Endothelial cell of umbilical vein (primary cell): Measurements from ENCODE around the gene ZNF331. TPM values are rescaled to one million over a fixed set of nuclear protein-coding genes. Genes with fewer than 3 reads are reported as not detected.
"Not testable (repeated sequence)": the region's sequence is repeated elsewhere in the genome, so short reads cannot be mapped to it uniquely, and the experiment has no call there.

Source experiments
- BruUV-seq: library from RNA; stranded (reverse); fragments of 400-500 nt; replicated peaks from 2 replicates; lab custom pipeline; 2021; lab: Mats Ljungman, UMichigan
- CTCF ChIA-PET: fragments of 300-600, 350-600 bp; sonication (Branson Sonifier 250); formaldehyde crosslinking; loops from one replicate; lab custom pipeline; 2021; ENCODE audit warnings: antibody characterized with exemption, inconsistent platforms; lab: Charles Lee
- POLR2A ChIA-PET: fragments of 300-600, 350-600 bp; sonication (Branson Sonifier 250); formaldehyde crosslinking; loops from one replicate; lab custom pipeline; 2021; ENCODE audit warnings: antibody characterized with exemption, inconsistent platforms; lab: Charles Lee
- DNase-seq: peaks from one replicate; pipeline ENCODE4 v3.0.0-alpha.2; 2011; ENCODE audit warnings: low read depth, low spot score
- FAIRE-seq: peaks from 2 replicates; lab custom pipeline; 2011; peaks lifted over from hg19 to GRCh38; lab: Jason Lieb, UNC
- H2AFZ ChIP-seq: 2 replicates; pipeline ENCODE4 v1.6.0; 2012; ENCODE audit warnings: low read depth, low read length, control low read depth, inconsistent platforms
- H3K27ac ChIP-seq: 2 replicates; pipeline ENCODE4 v1.5.1; 2011; ENCODE audit warnings: low read depth, mild to moderate bottlenecking, control low read depth, low read length, moderate library complexity; ENCODE audit not compliant: insufficient read depth
- H3K27me3 ChIP-seq, 2 experiments: 2 replicates each; pipeline versions ENCODE4 v1.6.0 to v1.6.1; 2011; ENCODE audit warnings: low read length in 2 of 2, mixed read lengths in 1 of 2; ENCODE audit not compliant: control insufficient read depth in 2 of 2, insufficient read depth in 2 of 2
- H3K36me3 ChIP-seq, 2 experiments: 2 replicates in 1 of 2; 3 replicates in 1 of 2; pipeline ENCODE4 v1.5.1; 2011; ENCODE audit warnings: low read length in 2 of 2, mild to moderate bottlenecking in 1 of 2, moderate library complexity in 1 of 2; ENCODE audit not compliant: control insufficient read depth in 2 of 2, insufficient read depth in 2 of 2; ENCODE audit errors: extremely low read depth in 1 of 2
- H3K4me1 ChIP-seq: 3 replicates; pipeline ENCODE4 v1.5.1; 2011; ENCODE audit warnings: mild to moderate bottlenecking, low read length; ENCODE audit not compliant: control insufficient read depth, insufficient read depth; ENCODE audit errors: extremely low read depth
- H3K4me2 ChIP-seq: 2 replicates; pipeline ENCODE4 v1.6.1; 2011; ENCODE audit warnings: low read length, control low read depth, mixed read lengths; ENCODE audit not compliant: insufficient read depth
- H3K4me3 ChIP-seq, 3 experiments: fragments of 200-600 bp in 1 of 3; sonication (generic), shearing (Covaris generic) in 1 of 3; replicated peaks in 1 of 3; 2 replicates each; pipeline ENCODE4 v1.5.1; 2011 to 2016; ENCODE audit warnings: control low read depth in 3 of 3, low read length in 3 of 3, mild to moderate bottlenecking in 2 of 3, inconsistent platforms in 1 of 3, low read depth in 1 of 3, moderate library complexity in 1 of 3; ENCODE audit not compliant: insufficient read depth in 1 of 3
- H3K79me2 ChIP-seq: 2 replicates; pipeline ENCODE4 v1.6.0; 2012; ENCODE audit warnings: low read length, inconsistent platforms; ENCODE audit not compliant: control insufficient read depth, insufficient read depth
- H3K9ac ChIP-seq: replicated peaks from 2 replicates; pipeline ENCODE3; 2011; ENCODE audit warnings: low read length, control low read depth; ENCODE audit not compliant: insufficient read depth; ENCODE audit errors: extremely low read depth
- H3K9me1 ChIP-seq: replicated peaks from 3 replicates; pipeline ENCODE4 v1.6.0; 2011; ENCODE audit warnings: mild to moderate bottlenecking, low read length; ENCODE audit not compliant: control insufficient read depth, insufficient read depth; ENCODE audit errors: extremely low read depth
- H3K9me3 ChIP-seq: replicated peaks from 2 replicates; pipeline ENCODE4 v1.5.1; 2012; ENCODE audit warnings: low read length, inconsistent platforms; ENCODE audit not compliant: control insufficient read depth, insufficient read depth
- H4K20me1 ChIP-seq: replicated peaks from 2 replicates; pipeline ENCODE3; 2011; ENCODE audit warnings: mild to moderate bottlenecking, low read length; ENCODE audit not compliant: control insufficient read depth, insufficient read depth; ENCODE audit errors: extremely low read depth
- EZH2 ChIP-seq: IDR thresholded peaks from 2 replicates; pipeline ENCODE4 v1.6.1; 2012; ENCODE audit warnings: borderline replicate concordance, low read depth, mild to moderate bottlenecking, moderate library complexity, low read length, inconsistent platforms; ENCODE audit not compliant: severe bottlenecking
- FOS ChIP-seq: IDR thresholded peaks from 2 replicates; pipeline ENCODE4 v1.6.1; 2011; ENCODE audit warnings: mild to moderate bottlenecking, low read length, moderate library complexity, borderline replicate concordance; ENCODE audit not compliant: insufficient read depth
- GATA2 ChIP-seq: IDR thresholded peaks from 2 replicates; pipeline ENCODE4 v1.7.0; 2011; ENCODE audit warnings: low read depth, mild to moderate bottlenecking, moderate library complexity, mixed read lengths, low read length; ENCODE audit not compliant: insufficient read length, insufficient read depth
- JUN ChIP-seq: IDR thresholded peaks from 2 replicates; pipeline ENCODE4 v1.6.1; 2011; ENCODE audit warnings: borderline replicate concordance, low read depth; ENCODE audit not compliant: insufficient read length, insufficient read depth
- MYC ChIP-seq: IDR thresholded peaks from one replicate; pipeline ENCODE4 v1.6.1; 2011; ENCODE audit warnings: mild to moderate bottlenecking, low read depth, low read length
- POLR2A ChIP-seq: IDR thresholded peaks from 2 replicates; pipeline ENCODE4 v1.6.1; 2012; ENCODE audit warnings: low read depth, mild to moderate bottlenecking, control low read depth, low read length
- POLR2AphosphoS5 ChIP-seq: IDR thresholded peaks from 2 replicates; pipeline ENCODE4 v1.6.1; 2012; ENCODE audit warnings: low read depth, mild to moderate bottlenecking, control low read depth, low read length, moderate library complexity; ENCODE audit not compliant: insufficient read depth
- dilution Hi-C: fragments of 300-500 bp; cut with MboI; formaldehyde crosslinking; loops from one replicate; pipeline ENCODE4 v1.15.0; 2019; ENCODE audit warnings: low sequenced_read_pairs; ENCODE audit not compliant: extremely low pct_ligation_motif_present
- intact Hi-C: fragments of 100-400 bp; cut with micrococcal nuclease; formaldehyde crosslinking; loops from one replicate; pipeline ENCODE4 v1.10.0; 2022
- polyA plus RNA-seq, 4 experiments: library from polyadenylated mRNA; depleted of rRNA in 3 of 4; stranded (reverse) in 3 of 4; unstranded in 1 of 4; fragments of >200 nt; gene quantifications; 2 replicates each; pipeline versions ENCODE4 v1.2.1 to v1.2.3, GENCODE V29; 2011 to 2012; ENCODE audit warnings: missing spikeins in 1 of 4
- total RNA-seq: library from RNA; stranded (reverse); gene quantifications from 2 replicates; pipeline ENCODE4 v1.2.3, GENCODE V29; 2021
- TF ChIP-seq, protein P1 (sequence below): IDR thresholded peaks from 2 replicates; pipeline ENCODE4 v1.6.1; 2011; ENCODE audit not compliant: insufficient read depth, insufficient read length
- TF ChIP-seq, protein P2 (sequence below), 2 donors: IDR thresholded peaks; 1 replicate in 1 of 2; 2 replicates in 1 of 2; pipeline ENCODE4 v1.5.1; 2011; ENCODE audit warnings: low read length in 2 of 2, mild to moderate bottlenecking in 2 of 2, moderate library complexity in 2 of 2, control low read depth in 1 of 2, inconsistent platforms in 1 of 2, low read depth in 1 of 2; ENCODE audit not compliant: insufficient read depth in 1 of 2; ENCODE audit errors: extremely low read depth in 1 of 2

The ZNF331 gene
- total and polyA plus RNA-seq, 2 donors (not counting 3 experiments of a cell fraction or from before 2014, with no cell fraction given): 6.2 to 11.2 TPM

DNA sequence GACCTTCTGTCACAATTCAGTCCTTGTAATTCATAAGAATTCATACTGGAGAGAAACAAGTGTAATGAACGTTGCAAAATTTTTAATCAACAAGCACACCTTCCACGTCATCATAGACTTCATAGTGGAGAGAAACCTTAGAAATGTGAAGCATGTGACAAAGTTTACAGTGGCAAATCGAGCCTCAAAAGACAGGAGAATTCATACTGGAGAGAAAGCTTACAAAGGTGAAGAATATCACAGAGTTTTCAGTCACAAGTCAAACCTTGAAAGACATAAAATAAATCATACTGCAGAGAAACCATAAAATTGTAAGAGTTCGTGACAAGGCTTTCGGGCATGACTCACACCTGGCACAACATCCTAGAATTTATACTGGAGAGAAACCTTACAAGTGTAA is 45.8 kb upstream of the ZNF331 start:
- Histone ChIP-seq H3K9me3 (no peaks in the 10 kb centered on the region), H3K36me3 (peaks cover 0 to 6% of the 10 kb centered on the region in 2 experiments), H3K9ac (no peak overlapping the region), H2AFZ (no peak overlapping the region), H3K27ac (no peak overlapping the region), H3K4me2 (no peak overlapping the region), H4K20me1 (no peaks in the 10 kb centered on the region), H3K79me2 (no peaks in the 10 kb centered on the region), H3K4me1 (no peaks in the 10 kb centered on the region), H3K9me1 (no peaks in the 10 kb centered on the region), H3K27me3 (no peaks in the 10 kb centered on the region), H3K4me3 (no peak overlapping the region)
- dilution Hi-C loops (no loop called here), intact Hi-C loops (no loop called here)
- FAIRE-seq: no peak
- ChIA-PET POLR2A (no interaction called here), CTCF (no interaction called here)
- no peak for DNase-seq
- no TSS peak for BruUV-seq
- TF ChIP-seq EZH2: no peak
- TF ChIP-seq JUN: no peak
- TF ChIP-seq, protein P1, sequence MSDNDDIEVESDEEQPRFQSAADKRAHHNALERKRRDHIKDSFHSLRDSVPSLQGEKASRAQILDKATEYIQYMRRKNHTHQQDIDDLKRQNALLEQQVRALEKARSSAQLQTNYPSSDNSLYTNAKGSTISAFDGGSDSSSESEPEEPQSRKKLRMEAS: no peak
- TF ChIP-seq POLR2AphosphoS5: no peak
- TF ChIP-seq, protein P2, sequence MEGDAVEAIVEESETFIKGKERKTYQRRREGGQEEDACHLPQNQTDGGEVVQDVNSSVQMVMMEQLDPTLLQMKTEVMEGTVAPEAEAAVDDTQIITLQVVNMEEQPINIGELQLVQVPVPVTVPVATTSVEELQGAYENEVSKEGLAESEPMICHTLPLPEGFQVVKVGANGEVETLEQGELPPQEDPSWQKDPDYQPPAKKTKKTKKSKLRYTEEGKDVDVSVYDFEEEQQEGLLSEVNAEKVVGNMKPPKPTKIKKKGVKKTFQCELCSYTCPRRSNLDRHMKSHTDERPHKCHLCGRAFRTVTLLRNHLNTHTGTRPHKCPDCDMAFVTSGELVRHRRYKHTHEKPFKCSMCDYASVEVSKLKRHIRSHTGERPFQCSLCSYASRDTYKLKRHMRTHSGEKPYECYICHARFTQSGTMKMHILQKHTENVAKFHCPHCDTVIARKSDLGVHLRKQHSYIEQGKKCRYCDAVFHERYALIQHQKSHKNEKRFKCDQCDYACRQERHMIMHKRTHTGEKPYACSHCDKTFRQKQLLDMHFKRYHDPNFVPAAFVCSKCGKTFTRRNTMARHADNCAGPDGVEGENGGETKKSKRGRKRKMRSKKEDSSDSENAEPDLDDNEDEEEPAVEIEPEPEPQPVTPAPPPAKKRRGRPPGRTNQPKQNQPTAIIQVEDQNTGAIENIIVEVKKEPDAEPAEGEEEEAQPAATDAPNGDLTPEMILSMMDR (IDR thresholded peaks at IDR 0.05; ENCODE audit: extremely low read depth in 1 of 2, insufficient read depth in 1 of 2, low read depth in 1 of 2, low read length in 2 of 2): no peak
- no peak for TF ChIP-seq POLR2A
- no peak for TF ChIP-seq FOS
- TF ChIP-seq GATA2: no peak
- TF ChIP-seq MYC: no peak

DNA sequence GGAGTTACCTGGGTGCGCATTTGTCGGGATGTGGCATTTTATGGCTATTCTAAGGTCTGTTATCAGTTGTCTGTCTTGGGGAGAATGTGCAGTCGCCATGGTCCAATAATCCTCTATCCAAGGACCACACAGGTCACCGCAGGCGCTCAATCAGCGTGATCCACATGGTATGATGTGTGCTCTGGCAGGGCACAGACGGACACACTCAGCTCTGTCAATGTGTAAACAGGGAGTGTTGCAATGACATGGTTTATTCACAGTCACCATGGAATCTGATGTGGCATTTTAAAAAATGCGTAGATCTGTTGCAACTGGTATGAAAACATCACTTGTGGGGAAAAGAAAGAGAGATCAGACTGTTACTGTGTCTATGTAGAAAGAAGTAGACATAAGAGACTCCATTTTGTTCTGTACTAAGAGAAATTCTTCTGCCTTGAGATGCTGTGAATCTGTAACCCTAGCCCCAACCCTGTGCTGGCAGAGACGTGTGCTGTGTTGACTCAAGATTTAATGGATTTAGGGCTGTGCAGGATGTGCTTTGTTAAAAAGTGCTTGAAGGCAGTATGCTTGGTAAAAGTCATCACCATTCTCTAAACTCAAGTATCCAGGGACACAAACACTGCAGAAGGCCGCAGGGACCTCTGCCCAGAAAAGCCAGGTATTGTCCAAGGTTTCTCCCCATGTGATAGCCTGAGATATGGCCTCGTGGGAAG is 40.5 kb upstream of the ZNF331 start:
- dilution Hi-C loops, H3K4me2 ChIP-seq, BruUV-seq, H3K27ac ChIP-seq, FAIRE-seq, H3K9me3 ChIP-seq, POLR2A ChIA-PET, CTCF ChIA-PET, H3K4me3 ChIP-seq, H3K9ac ChIP-seq, H3K79me2 ChIP-seq, H3K9me1 ChIP-seq, intact Hi-C loops, H2AFZ ChIP-seq, H3K27me3 ChIP-seq, H3K4me1 ChIP-seq, H4K20me1 ChIP-seq, DNase-seq, H3K36me3 ChIP-seq: not testable (repeated sequence)

DNA sequence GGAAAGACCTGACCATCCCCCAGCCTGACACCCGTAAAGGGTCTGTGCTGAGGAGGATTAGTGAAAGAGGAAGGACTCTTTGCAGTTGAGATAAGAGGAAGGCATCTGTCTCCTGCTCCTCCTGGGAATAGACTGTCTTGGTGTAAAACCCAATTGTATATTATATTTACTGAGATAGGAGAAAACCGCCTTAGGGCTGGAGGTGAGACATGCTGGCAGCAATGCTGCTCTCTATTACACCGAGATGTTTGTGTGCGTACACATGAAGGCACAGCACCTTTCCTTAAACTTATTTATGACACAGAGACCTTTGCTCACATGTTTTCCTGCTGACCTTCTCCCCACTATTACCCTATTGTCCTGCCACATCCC is 39.9 kb upstream of the ZNF331 start:
- DNase-seq, H2AFZ ChIP-seq, H3K27ac ChIP-seq, BruUV-seq, H3K4me1 ChIP-seq, H3K4me2 ChIP-seq, FAIRE-seq, CTCF ChIA-PET, H3K27me3 ChIP-seq, H3K9ac ChIP-seq, H3K4me3 ChIP-seq, H3K9me1 ChIP-seq, H3K79me2 ChIP-seq, dilution Hi-C loops, POLR2A ChIA-PET, H3K9me3 ChIP-seq, intact Hi-C loops, H4K20me1 ChIP-seq, H3K36me3 ChIP-seq: not testable (repeated sequence)
